Nephron progenitor cell (in vitro differentiated cells): ENCODE data around the gene LACRT.

Source experiments
- DNase-seq: peaks from one replicate; pipeline ENCODE4 v3.0.0; 2021
- H3K27ac Mint-ChIP-seq: 2 replicates; pipeline ENCODE4 v1.8.0; 2021; ENCODE audit warnings: mild to moderate bottlenecking, moderate library complexity, mixed read lengths
- H3K27me3 Mint-ChIP-seq: 2 replicates; pipeline ENCODE4 v1.8.0; 2021; ENCODE audit warnings: mild to moderate bottlenecking, low read depth, mixed read lengths; ENCODE audit not compliant: poor library complexity
- H3K36me3 Mint-ChIP-seq: 2 replicates; pipeline ENCODE4 v1.8.0; 2021; ENCODE audit warnings: low read depth, mixed read lengths
- H3K4me1 Mint-ChIP-seq: 2 replicates; pipeline ENCODE4 v1.8.0; 2021; ENCODE audit warnings: mixed read lengths
- H3K4me3 Mint-ChIP-seq: 2 replicates; pipeline ENCODE4 v1.8.0; 2021; ENCODE audit warnings: mild to moderate bottlenecking, moderate library complexity, mixed read lengths
- H3K9me3 Mint-ChIP-seq: 2 replicates; pipeline ENCODE4 v1.8.0; 2021; ENCODE audit warnings: mild to moderate bottlenecking, moderate library complexity, mixed read lengths
- CTCF ChIP-seq: fragments of 200-600 bp; sonication (generic); IDR thresholded peaks from 2 replicates; pipeline ENCODE4 v1.5.0; 2021; ENCODE audit warnings: antibody characterized with exemption

LACRT gene

DNA sequence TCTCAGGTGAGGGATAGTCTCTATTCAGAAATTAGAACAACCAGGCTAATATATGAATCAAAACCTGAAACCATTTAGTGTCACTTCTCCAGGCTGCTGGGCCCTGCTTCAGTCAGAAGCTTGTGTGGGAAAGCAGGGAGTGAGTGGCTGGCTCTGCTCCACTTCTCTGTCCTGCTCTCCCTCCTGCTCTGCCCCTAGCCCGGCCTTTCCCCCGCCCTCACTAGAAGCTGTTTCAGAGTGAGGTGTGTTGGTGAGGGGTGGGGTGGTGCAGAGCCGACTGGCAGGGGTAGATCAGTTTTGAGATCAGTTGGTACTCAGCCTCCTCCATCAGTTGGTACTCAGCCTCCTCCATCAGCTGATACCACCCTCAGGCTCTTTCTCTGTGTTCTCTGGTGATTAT, 39.2 kb downstream of the LACRT start:
- H3K36me3 Mint-ChIP-seq, result no peaks in the 10 kb centered on the region
- no peak for DNase-seq
- H3K9me3 Mint-ChIP-seq, result no peaks in the 10 kb centered on the region
- H3K4me1 Mint-ChIP-seq, result peaks cover 57% of the 10 kb centered on the region
- no peak for TF ChIP-seq CTCF
- no peak overlapping the region for H3K4me3 Mint-ChIP-seq
- peaks cover 38% of the 10 kb centered on the region for H3K27me3 Mint-ChIP-seq
- no peak overlapping the region for H3K27ac Mint-ChIP-seq

DNA sequence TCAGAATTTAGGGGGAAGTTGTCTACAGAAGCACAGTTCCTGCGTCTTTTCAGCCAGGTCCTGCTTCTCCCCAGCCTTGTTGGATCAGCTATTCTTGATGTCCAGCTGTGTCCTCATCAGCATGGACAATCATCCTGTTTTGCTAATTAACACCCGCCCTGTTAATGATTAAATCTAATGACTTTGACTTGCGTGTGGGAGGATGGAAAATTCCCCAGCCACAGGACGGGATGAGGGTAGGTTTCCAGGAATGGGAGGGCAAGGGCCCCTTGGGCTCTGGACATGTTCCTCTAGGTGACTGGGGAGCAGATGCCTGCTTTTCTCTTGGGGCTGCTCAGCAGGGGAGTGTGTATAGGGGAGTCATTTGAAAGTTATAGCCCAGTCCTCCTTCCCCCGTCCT, 41.0 kb downstream of the LACRT start:
- Mint-ChIP-seq H3K36me3 (no peaks in the 10 kb centered on the region), H3K9me3 (no peaks in the 10 kb centered on the region), H3K4me1 (peaks cover 60% of the 10 kb centered on the region), H3K27me3 (peaks cover 51% of the 10 kb centered on the region), H3K4me3 (no peak overlapping the region), H3K27ac (no peak overlapping the region)
- DNase-seq, result no peak
- TF ChIP-seq CTCF, result no peak

- Mint-ChIP-seq H3K4me1 (peaks cover 59% of the 10 kb centered on the region), H3K27ac (no peak overlapping the region), H3K27me3 (peaks cover 52% of the 10 kb centered on the region), H3K9me3 (no peaks in the 10 kb centered on the region), H3K4me3 (no peak overlapping the region), H3K36me3 (no peaks in the 10 kb centered on the region)
- no peak for DNase-seq
- no peak for TF ChIP-seq CTCF
Observed at GRCh38 chr12:54593135-54593534, 41.6 kb downstream of the LACRT start.

DNA sequence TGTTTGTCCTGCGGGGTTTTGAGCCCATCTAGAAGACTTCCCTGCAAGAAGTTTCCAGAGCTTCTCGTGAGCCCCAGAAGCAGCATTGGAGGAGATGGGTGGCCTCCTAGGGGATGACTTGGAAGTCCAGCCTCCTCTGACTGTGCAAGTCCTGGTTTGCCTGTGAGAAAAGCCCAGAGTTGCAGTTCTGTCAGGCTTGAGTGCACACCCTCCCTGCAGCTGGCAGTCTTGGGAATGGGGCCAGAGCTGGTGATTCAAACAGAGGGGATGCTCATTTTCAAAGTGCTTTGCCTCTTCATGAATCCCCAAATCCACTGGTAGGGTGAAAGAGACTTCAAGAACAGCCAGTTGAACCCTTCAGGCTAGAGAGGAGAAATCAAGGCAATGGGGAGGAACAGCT, 42.4 kb downstream of the LACRT start:
- Mint-ChIP-seq H3K36me3 (no peaks in the 10 kb centered on the region), H3K27me3 (peaks cover 54% of the 10 kb centered on the region), H3K27ac (no peak overlapping the region), H3K4me3 (no peak overlapping the region), H3K9me3 (no peaks in the 10 kb centered on the region), H3K4me1 (peaks cover 66% of the 10 kb centered on the region)
- DNase-seq, result peak; percentile 34
- no peak for TF ChIP-seq CTCF

DNA sequence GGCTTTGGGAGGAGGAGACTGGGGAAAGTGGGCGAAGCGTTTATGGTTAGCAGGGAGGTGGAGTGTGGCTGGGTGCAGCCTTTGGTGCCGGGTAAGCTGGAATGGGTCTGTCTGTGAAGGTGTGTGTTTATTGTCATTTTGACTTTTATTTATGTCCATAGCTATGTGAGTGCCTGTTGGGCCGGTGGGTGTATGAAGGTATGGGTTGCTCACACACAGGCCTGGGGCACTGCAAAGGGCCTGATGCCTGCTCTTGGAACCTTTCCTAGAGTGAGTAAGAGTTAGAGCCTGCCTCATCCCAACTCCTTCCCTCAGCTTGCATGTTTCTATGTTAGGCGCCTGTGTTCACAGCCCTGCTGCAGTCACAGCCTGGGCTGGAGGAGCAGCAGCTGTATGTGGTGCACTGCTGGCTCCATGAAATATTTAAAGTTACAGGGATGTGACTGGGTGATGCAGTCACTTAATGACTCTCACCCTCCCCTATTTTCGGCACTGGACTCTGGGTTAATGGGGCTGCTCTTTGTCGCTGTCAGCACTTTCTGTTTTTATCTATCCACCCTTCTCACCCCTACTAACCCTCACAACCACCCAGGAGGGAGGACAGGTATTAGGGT, 43.6 kb downstream of the LACRT start:
- no peaks in the 10 kb centered on the region for H3K36me3 Mint-ChIP-seq
- H3K9me3 Mint-ChIP-seq, result no peaks in the 10 kb centered on the region
- no peak overlapping the region for H3K27ac Mint-ChIP-seq
- peaks cover 64% of the 10 kb centered on the region for H3K4me1 Mint-ChIP-seq
- peaks cover 65% of the 10 kb centered on the region for H3K27me3 Mint-ChIP-seq
- H3K4me3 Mint-ChIP-seq, result no peak overlapping the region
- no peak for TF ChIP-seq CTCF
- no peak for DNase-seq

GRCh38 chr12:54589964-54590363, 44.7 kb downstream of the LACRT start:
- Mint-ChIP-seq H3K4me3 (peak overlapping the region; percentile 75), H3K27ac (peak overlapping the region; percentile 64), H3K36me3 (no peaks in the 10 kb centered on the region), H3K9me3 (no peaks in the 10 kb centered on the region), H3K4me1 (peaks cover 65% of the 10 kb centered on the region), H3K27me3 (peaks cover 68% of the 10 kb centered on the region)
- no peak for TF ChIP-seq CTCF
- DNase-seq, result no peak
